ENCODE measurements around the gene SLC25A42.
"Not testable (repeated sequence)": the region's sequence is repeated elsewhere in the genome, so short reads cannot be mapped to it uniquely, and the experiment has no call there.

GRCh38 chr19:19023376-19023775 lies 40.4 kb upstream of the SLC25A42 start:
- TF ChIP-seq POLR2AphosphoS5 (IDR thresholded peaks at IDR 0.05; ENCODE audit: insufficient read depth, low read depth, low read length); MAX (IDR thresholded peaks at IDR 0.05; ENCODE audit: insufficient read depth, insufficient read length); POLR2A (IDR thresholded peaks at IDR 0.05; ENCODE audit: low read depth, low read length); CTCF (IDR thresholded peaks at IDR 0.05; ENCODE audit: extremely low read depth in 1 of 2, insufficient read depth in 1 of 2, low read depth in 1 of 2, low read length in 2 of 2); MYC (IDR thresholded peaks at IDR 0.05; ENCODE audit: low read depth, low read length); EZH2 (IDR thresholded peaks at IDR 0.05; ENCODE audit: borderline replicate concordance, low read depth, low read length, severe bottlenecking); GATA2 (IDR thresholded peaks at IDR 0.05; ENCODE audit: insufficient read depth, insufficient read length, low read depth, low read length); JUN (IDR thresholded peaks at IDR 0.05; ENCODE audit: borderline replicate concordance, insufficient read depth, insufficient read length, low read depth): not testable (repeated sequence)
